RWPE1 (cell line): Measurements from ENCODE around the gene OAS3.

Experiments
- CTCF ChIA-PET: fragments of 350-600 bp; sonication (Branson Sonifier 250); formaldehyde crosslinking; extraction: SDS; loops from one replicate; lab custom pipeline; 2021; lab: Yijun Ruan, JAX
- POLR2A ChIA-PET: fragments of 400-600 bp; formaldehyde crosslinking; extraction: SDS; loops from one replicate; lab custom pipeline; 2020; ENCODE audit warnings: antibody characterized with exemption; ENCODE audit not compliant: low non-redundant PET; lab: Yijun Ruan, JAX
- DNase-seq: peaks from one replicate; pipeline ENCODE4 v3.0.0; 2012; ENCODE audit warnings: low spot score
- H3K27ac ChIP-seq: fragments of 450-650 bp; 2 replicates; pipeline ENCODE4 v1.5.1; 2017
- CTCF ChIP-seq: fragments of 450-650 bp; conservative IDR thresholded peaks from 2 replicates; pipeline ENCODE4 v1.5.1; 2017; ENCODE audit warnings: low read depth, mild to moderate bottlenecking

OAS3 gene

DNA sequence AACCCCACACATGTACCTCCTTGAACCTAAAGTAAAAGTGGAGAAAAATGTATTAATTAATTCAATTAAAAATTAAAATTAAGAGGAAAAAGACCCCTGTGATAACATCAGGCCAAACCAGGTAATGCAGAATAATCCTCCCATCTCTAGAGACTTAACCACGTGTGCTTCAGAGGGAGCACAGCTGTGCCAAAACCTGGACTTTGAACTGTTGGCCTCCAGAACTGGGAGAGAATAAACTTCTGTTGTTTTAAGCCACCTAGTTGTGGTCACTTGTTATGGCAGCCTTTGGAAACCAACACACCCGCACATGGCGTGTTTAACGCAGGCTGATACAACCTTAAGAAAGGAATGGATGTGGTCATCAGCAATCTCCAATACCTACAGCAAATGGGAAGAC lies 63.9 kb downstream of the OAS3 start:
- no peak for TF ChIP-seq CTCF
- ChIA-PET POLR2A (no interaction called here), CTCF (interaction anchor here (0.6 kb wide), 1 partner anchor 31 kb away, joined by 5 read pairs; no protein-coding TSS in a partner anchor)

GRCh38 chr12:113002676-113003075 lies 64.4 kb downstream of the OAS3 start:
- CTCF ChIA-PET, result interaction anchor here (0.7 to 1.2 kb wide), 2 partner anchors 12 to 632 kb away, joined by 3 to 4 read pairs; no protein-coding TSS in a partner anchor
- no peak for TF ChIP-seq CTCF
- no peak overlapping the region for H3K27ac ChIP-seq
- POLR2A ChIA-PET, result no interaction called here
- no peak for DNase-seq

More for the DNA sequence above, 63.9 kb downstream of the OAS3 start:
- no peak overlapping the region for H3K27ac ChIP-seq
- DNase-seq, result no peak

GRCh38 chr12:113003636-113004035 lies 65.4 kb downstream of the OAS3 start:
- no peak overlapping the region for H3K27ac ChIP-seq
- ChIA-PET POLR2A (no interaction called here), CTCF (interaction anchor here (0.5 to 1.2 kb wide), 3 partner anchors 13 to 631 kb away, joined by 3 to 4 read pairs (median 3); no protein-coding TSS in a partner anchor)
- no peak for DNase-seq
- TF ChIP-seq CTCF, result no peak

DNA sequence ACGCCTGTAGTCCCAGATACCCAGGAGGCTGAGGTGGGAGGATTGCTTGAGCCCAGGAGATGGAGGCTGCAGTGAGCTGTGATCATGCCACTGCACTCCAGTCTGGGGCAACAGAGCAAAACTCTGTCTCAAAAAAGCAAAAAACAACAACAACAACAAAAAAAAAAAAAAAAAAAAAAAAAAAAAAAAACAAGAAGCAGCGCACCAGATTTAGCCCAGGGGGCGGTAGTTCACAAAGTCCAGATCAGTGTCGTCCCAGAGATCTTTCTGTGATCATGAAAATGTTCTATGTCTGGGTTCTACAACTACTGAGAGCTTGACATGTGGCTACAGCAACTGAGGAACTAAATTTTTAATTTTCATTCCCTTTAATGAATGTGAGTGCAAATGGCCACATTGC lies 67.5 kb downstream of the OAS3 start:
- CTCF ChIA-PET, result interaction anchor here (0.6 to 1.1 kb wide), 2 partner anchors 13 to 110 kb away, joined by 3 to 4 read pairs; no protein-coding TSS in a partner anchor
- POLR2A ChIA-PET, result interaction anchor here (0.7 kb wide), 1 partner anchor 18 kb away, joined by 9 read pairs; no protein-coding TSS in a partner anchor
- 0 out of 2 replicates have a peak, but pooled peaks have one; percentile 21 for TF ChIP-seq CTCF

DNA sequence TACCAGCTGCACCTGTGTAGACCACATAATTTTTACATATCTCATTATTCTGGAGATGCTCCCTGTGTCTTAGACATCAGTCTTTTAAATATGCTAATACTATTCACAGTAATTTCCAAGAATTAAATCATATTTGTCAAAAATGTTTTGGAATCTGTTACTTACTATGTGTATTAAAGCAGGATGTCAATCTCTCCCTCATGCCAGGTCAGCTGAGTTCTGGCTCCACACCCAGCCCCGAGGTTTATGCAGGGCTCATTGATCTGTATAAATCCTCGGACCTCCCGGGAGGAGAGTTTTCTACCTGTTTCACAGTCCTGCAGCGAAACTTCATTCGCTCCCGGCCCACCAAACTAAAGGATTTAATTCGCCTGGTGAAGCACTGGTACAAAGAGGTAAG lies 67.9 kb downstream of the OAS3 start:
- ChIA-PET CTCF (interaction anchor here (0.6 to 1.1 kb wide), 2 partner anchors 13 to 110 kb away, joined by 3 to 4 read pairs; no protein-coding TSS in a partner anchor), POLR2A (interaction anchor here (0.7 kb wide), 1 partner anchor 18 kb away, joined by 9 read pairs; no protein-coding TSS in a partner anchor)
- no peak for DNase-seq
- H3K27ac ChIP-seq, result no peak overlapping the region
- TF ChIP-seq CTCF, result no peak; the same call in 1 of the 2 replicates

More for the DNA sequence above, 67.5 kb downstream of the OAS3 start:
- no peak for DNase-seq
- no peak overlapping the region for H3K27ac ChIP-seq

DNA sequence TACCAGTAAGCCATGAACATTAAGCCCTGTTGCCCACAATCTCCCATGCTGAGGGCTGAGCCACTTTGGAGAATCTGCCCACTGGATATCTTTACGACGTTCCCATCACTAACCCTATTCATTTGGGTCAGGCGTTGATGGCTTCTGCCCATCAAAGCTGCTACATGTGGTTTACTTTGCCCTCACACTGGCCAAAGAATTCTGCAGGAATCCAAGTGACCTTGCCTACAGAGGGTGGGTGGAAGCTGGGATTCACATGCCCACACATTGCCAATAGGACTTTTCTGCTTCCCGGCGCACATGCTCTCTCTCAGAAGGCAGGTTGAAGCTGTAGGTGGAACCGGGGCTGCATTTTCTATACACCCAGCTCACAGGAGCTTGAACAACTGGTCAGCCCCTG lies 68.4 kb downstream of the OAS3 start:
- POLR2A ChIA-PET, result no interaction called here
- CTCF ChIA-PET, result interaction anchor here (0.8 to 1.1 kb wide), 2 partner anchors 14 to 45 kb away, joined by 3 read pairs; no protein-coding TSS in a partner anchor
- no peak overlapping the region for H3K27ac ChIP-seq
- TF ChIP-seq CTCF, result no peak
- no peak for DNase-seq
